Stimulated activated CD4-positive, alpha-beta T cell treated with anti-CD3 and anti-CD28 coated beads, Interleukin-1b, Interleukin-23, amount 100 ng/mL, for 48 hours (primary cell): ENCODE results near the gene PIP5KL1.

Experiments used
- DNase-seq: peaks from one replicate; pipeline ENCODE4 v3.0.0-alpha.2; 2020

The PIP5KL1 gene

DNA sequence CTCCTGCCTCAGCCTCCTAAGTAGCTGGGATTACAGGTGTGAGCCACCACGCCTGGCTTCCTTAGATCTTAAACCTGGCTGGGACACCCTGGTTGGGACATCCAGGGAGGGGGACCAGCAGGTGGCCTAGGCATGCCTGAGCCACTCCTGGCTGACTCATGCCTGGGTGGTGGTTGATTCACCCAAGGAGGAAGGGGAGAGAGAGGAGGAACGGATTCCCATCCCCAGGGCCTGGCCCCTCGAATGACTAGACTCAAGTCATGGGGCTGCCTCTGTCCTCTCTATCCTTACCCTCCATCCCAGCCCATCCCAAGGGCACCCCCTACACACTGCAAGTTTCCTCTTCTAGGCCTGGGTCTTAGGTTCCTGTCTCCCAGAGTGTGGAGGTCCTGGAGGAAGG lies 37.5 kb upstream of the PIP5KL1 start:
- peak; percentile 63 for DNase-seq

DNA sequence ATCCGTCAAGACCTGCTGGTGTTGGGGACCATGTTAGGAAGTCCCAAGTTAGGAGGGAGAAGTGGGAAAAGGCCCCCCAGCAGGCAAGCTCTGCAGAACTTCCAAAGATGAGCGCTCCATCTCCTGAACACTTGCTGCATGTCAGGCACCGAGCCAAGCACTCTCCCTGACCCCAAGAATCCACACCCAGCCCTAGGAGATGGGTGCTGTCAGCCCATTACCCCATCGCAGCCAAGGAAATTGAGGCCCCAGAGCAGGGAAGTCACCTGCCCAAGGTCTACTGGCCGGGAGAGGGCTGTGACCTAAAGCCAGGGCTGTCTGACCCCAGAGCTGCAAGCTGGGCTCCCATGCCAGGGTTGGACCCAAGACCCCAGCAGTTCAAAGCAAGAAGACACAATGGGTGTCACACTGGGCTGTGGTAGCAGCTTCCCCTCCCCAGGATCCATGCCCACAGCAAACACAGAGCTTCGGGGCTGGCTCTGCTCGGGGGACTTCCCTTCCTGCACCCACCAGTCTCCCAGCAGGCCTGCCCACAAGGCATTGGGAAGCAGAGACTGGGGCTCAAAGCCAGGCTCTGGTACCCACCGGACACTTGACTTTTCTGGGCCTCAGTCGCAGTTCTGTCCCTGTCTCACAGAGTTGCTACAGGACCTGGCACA lies 36.7 kb upstream of the PIP5KL1 start:
- no peak for DNase-seq

DNA sequence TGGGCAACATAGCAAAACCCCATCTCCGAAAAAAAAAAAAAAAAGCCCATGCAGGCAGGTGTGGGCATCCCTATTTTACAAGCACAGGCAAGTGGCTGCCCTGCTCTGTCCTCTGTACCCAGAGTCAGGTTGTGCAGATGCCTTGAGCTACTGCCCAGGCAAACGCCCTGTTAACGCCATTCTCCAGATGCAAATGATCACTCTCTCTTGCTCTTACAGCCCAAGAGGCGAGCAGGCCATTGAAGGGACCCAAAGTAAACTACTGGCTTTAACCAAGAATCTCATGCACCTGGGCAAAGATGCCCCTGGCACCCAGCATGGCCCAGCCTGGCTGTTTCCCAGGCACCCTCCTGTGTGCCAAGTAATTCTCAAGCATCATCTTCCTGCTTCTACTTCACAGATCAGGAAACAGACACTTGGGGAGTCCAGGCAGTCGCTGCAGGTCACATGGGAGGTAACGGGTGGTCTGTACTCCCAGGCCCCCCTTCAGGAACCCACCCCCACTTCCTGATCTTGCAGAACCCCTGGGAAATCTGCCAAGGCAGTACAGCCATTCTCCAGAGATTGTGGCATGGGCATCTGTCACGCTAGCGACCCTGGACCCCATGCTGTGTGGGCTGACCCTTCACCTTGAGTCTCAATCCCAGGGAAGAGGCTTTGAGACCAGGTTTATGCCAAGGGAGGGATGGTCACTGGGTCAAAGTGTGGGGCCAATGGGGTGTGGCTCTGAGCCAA lies 36.0 kb upstream of the PIP5KL1 start:
- no peak for DNase-seq

DNA sequence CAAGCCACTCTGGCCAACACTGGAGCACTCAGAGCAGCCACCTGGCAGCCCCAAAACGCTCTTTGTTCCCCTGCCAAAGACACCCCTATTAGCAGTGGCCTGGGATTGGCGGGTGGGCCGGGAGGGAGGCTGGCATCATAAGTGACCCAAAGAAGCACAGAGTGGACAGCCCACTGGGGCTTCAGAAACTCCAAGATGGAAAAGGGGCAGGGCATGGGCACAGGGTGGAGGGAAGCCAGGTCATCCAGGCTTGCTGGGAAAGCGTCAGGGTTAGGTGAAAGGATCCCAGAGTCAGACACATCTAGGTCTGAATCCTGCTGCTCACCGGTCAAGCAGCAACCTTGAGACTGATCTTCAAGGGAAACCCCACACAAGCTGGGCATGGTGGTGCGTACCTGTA lies 35.4 kb upstream of the PIP5KL1 start:
- no peak for DNase-seq

DNA sequence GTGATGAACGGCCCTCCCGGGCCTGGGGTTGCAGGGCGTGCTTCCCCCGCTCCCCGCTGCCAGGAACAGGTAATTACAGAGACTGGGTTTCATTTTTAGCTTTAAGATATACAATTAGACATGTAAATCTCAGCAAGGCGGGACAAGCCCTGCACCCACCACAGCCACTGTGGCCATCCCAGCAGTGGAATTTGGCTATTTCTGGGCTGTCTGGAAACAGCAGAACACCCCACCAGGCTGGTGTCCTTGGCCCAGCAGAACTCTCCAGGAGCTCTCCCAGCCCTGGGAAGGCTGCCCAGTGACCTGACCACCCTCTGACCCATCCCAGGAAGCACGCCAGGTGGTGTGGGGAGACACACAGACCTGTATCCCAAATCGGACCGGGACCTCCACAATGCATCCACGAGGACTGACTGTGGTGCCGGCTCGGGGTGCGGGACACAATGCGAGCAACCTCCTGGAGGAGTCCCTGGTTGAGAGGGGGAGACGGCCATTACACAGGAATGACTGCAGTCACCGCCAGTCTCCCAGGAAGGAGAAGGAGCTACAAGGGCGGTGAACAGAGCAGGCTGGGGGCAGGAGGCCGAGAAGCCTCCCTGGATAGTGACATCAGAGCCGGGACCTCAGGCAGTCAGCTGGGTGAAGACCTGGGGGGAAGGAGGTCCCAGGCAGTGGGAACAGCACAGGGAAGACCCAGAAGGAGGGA lies 32.9 kb upstream of the PIP5KL1 start:
- DNase-seq, result no peak

DNA sequence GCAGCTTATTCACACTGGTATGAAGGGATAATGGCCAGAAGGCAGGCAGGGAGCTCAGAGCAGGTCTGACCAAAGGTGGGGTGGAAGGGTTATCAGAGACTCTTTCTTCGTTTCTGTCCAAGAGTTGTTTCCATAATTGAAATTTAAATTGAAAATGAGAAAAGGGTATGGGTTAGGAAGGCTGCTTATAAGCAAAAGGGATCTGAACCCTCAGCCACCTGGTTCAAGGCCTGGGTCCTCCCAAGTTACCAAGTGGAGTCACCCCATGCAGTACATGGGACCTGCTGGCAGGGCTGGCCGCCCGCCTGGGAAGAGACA lies 32.4 kb upstream of the PIP5KL1 start:
- no peak for DNase-seq

DNA sequence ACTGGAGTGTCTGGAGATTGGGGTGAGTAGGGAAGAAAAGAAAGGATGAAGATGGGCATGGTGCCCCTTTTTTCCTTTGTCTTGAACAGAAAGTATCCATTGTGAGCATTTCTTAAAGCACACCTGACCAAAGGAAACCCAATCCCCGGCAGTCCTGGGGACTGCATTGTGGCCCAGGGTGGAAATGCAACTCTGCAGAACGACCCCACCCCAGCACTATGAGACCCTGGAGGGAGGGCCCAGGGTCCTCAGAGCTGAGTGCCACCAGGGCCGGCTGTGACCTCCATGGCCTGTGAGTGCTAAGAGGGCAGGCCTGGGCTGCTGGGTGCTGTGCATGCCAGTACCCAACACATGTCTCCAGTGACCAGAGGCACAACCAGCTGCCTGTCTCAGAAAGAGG lies 31.7 kb upstream of the PIP5KL1 start:
- no peak for DNase-seq

DNA sequence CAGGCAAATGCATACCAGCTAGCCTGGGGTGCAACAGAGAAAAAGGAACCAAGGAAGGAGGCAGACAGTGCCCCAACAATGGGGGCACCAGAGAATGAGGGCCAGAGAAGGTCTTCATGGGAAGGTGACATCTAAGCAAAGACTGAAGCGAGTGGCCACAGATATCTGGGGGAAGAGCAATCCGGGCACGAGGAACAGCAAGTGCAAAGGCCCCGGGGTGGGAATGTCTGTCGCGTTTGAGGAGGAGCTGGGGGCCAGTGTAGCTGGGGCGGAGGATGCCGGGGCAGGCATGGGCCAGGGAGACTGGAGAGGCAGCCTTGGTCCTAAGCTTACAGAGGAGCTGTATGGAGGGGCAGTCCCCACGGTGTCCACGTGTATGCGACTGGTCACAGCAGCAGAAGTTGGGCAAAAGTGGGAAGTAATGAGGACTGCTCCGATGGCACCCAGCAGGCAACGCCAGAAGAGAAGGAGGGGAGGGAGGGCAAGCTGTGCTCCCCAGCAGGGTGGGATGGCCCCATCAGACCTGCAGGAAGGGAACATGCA lies 31.1 kb upstream of the PIP5KL1 start:
- DNase-seq, result no peak

DNA sequence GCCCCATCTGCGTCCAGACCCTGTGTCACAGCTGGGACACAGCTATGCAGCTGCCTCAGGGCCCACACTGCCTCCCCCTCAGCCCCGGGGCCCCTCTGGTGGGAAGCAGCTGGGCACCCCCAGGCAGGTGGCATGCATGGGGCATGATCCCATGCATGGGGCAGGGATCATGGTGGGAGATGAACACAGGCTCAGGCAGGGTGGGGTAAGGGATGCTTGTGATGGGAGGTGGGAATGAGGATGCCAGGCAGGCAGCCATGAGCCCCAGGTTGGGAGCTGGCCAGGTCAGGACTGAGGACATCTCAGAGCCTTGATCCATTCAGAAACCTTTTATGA lies 30.5 kb upstream of the PIP5KL1 start:
- DNase-seq, result no peak

DNA sequence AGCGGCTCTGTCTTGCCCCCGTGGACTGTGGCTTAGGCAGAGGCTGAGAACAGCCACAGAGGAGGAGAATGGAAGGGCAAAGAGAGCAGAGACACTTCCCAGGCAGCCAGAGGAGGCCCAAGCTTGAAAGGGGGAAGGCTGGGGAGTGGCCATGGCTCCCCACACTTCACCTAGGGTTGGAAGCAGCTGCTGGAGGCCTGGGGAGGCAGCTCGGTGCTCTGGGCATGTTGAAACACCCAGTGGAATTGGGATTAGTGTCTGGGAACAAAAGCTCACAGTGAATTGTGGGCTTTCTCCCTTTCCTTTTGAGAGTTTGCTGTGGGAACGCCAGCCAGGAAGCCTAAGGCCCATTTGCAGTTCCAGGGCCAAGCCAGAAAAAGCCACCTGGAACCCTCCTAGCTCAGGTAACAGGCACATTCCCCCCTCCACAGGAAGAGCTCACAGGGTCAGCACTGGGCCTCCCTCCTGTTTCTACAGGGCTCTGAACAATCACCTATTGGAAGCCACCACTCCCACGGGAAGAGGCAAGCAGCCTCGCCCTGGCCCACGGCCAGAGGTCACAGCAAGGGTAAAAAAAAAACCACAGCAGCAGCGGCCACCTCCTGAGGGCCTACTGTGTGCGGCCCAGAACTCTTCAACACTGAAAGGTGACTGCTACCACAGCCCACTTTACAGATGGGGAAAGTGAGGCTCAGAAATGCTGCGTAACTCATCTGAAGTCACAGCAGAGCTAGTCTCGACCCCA lies 30.0 kb upstream of the PIP5KL1 start:
- DNase-seq, result no peak

DNA sequence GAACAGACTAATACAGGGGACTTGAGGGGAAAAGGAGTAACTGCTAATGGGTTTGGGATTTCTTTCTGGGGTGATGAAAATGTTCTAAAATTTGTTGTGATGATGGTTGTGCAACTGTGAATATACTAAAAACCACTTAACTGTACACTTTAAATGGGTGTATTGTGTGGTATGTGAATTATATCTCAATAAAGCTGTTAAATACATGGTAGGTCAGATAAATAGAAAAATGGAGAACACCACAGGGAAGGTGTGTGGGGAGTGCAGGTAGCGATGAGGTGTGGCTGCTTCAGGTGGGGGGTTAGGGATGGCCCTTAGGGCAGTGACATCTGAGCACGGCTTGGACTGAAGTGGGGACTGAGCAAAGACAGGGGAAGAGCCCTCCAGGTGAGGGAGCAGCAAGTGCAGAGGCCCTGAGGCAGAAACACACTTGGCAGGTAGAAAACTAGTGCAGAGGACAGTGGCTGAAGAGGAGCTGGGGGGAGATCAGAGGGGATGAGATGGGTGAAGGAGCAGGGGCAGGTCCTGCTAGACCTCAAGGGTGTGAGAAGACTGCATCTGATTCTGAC lies 29.3 kb upstream of the PIP5KL1 start:
- DNase-seq, result no peak

DNA sequence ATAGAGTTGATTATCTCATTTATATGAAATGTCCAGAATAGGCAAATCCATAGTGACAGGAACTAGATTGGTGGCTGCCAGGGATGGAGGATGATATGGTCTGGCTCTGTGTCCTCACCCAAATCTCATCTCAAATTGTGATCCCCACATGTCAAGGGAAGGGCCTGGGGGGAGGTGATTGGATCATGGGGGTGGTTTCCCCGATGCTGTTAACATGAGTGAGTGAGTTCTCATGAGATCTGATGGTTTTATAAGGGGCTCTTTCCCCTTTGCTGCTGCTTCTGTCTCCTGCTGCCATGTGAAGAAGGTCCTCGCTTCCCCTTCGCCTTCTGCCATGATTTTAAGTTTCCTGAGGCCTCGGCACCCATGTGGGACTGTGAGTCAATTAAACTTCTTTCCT lies 28.8 kb upstream of the PIP5KL1 start:
- no peak for DNase-seq

DNA sequence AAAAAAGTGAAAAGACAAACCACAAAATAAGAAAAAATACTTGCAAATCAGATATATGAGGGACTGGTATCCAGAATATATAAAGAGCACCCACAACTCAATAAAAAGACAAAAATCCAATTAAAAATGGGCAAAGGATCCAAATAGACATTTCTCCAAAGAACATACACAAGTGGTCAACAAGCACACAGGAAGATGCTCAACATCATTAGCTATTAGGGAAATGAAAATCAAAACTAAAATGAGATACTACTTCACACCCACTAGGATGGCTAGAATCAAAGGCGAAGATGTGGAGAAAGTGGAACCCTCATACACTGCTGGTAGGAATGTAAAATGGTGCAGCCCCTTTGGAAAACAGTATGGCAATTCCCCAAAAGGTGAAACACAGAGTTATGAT lies 28.2 kb upstream of the PIP5KL1 start:
- no peak for DNase-seq

DNA sequence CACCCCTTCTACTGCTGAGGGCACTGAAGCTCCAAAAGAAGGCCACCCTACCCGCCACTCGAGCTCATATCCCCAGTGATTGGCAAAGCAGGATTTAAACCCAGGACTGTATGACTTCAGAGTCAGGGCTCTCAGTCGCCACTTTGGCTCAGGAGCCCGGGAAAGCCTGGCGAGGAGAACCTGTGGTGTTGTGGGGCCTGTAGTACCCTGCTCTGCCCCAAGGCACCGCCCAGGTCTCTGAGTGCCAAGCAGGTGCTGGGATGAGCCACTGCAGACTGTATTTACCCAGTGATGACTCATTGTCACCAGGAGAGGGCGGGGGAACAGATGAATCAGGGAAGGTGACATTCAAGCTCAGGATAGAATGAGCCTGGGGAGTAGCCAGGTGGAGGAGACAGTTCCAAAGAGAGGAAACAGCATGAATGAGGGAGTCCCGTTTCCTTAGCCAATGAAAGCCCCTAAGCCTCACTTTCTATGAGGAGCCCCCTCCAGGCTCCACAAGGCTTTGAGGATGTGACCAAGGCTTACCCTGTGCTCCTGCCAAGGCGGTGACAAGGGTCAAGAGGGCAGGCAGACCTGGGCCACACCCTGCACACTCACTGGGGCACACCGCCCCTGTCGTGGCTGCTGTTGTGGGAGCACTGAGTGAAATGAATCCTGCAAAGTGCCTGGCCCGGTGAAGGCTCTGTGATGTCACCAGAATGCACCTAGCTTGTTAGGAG lies 24.9 kb upstream of the PIP5KL1 start:
- DNase-seq, result peak; percentile 93

DNA sequence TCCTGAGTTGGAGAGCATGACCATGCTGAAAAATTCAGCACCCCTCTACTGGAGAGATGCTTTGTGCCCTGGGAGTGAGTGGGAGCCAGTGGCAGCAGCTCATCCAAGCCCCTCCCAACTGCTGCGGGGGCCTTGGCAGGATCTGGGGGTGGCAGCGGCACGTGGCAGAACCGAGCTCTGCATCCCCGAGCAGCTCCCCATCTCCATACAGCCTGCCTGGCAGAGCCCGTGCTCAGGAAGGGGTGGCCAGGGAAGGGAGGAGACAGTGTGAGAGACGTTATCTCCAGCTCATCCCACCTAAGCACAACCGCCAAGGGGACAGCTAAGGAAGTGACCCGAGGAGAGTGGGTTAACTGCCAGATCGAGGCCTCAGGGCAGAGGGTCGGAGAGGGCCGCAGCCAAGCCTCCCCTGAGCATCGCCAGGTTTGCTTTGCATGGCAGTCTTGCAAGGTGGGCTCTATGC lies 24.3 kb upstream of the PIP5KL1 start:
- no peak for DNase-seq

DNA sequence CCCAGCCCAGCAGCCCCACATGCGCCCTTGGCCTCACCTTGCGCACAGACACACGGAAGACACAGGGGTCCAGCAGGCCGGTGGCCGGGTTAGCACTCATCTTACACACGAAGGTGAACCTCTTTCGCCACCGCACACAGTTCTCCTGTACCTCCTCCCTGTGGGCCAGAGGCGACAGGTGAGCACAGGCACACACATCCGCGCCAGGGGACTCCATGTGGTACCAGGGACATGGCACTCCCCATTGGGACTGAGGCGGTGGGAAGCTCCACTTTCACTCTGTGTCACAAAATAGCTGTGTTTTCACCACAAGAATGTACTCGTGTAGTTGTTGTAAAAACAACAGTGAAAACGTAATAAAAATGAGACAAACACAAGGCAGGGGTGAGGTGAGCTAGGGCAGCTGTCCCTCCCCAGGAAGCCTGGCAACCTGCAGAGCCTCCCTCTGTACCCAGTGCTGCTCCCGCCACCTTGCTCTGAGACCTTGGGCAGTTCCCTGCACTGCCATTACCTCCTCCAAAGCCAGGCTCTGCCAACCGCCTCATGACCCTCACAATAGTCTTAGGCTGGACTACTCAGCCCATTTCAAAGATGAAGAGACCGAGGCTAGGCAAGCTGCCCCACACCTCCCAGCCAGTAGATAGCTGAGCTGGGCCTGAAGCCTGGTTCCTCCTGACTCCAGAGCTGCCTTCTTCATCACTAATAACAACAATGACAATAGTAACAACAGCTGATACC lies 23.4 kb upstream of the PIP5KL1 start:
- no peak for DNase-seq

DNA sequence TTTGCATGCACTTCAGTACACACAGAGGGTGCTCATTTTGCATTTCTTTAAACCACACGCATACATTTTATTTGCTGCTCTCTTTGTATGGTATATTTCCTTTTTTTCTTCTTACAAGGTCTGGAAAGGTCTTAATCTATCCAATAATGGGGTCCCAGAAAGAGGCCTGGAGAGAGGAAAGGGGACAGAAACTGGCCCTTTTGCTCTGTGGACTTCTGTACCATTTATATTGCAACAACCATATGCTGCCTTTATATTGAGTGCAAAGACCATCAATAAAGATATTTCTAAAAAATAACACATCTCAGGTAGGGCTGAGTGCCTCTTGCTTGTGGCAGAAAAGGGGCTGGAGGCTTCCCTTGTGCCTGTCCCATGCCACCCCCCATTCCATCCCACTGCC lies 22.6 kb upstream of the PIP5KL1 start:
- no peak for DNase-seq

DNA sequence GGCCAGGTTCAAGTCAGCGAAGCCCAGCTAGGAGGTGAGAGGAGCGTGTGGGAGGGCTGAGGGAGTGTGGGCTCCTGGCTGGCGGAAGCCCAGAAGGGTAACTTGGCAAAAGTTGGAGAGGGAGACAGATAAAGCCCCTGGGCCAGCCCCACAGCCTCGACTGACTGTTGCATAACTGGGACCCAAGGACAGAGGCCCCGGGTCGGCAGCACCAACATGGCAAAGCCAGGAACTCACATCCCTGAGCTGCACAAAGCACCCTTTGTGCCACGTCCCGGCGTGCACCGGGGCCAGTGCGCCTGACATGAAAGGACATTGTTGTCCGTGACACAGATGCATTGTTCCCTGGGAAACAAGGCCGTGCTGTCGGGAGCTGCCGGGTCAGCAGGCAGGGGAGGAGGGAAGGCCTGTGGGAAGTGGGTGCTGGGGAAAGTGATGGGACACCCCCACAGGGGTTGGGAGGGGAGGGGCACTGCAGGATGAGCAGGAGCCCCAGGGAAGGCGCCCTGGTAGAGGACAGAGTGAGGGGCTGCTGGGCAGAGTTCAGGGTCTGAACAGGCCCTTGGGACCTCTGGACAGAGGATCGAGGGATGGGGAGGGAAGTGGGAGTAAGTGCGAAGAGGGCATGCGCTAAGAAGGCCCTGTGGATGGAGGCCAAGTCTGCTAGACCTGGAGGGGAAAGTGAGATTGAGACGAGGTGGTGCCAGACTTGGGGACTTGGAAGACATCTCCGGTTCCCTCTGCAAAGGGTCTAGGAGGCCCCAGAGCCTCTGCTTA lies 20.1 kb upstream of the PIP5KL1 start:
- no peak for DNase-seq

DNA sequence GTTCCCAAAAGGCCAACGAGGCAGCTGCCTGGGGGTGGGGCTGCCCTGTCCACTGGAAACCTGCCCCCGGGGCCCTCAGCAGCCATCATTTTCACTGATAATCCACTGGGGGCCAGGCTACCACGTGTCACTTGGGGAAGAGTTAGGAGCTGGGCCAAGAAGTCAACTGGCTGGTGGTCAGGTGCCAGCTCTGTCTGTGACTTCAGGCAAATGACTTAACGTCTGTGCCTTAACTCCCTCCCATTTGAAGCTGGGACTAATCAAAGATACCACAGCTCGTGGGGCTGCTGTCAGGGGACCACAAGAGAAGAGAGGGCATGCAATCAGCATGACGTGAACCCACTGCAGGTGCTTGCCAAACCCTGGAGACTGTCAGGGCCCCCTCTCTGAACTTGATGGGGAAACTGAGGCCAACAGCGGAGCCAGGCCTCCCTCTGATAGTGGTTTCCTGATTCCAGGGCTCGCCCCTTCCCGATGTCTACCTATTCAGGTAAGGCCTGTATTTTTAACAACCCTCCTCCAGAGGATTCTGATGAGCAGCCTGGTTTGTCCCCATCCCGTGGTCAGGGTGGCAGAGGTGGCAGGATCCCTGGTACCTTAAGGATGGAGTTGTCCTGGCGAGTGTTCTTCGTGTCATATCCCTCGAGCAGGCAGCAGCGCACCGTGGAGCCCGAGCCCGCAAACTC lies 19.4 kb upstream of the PIP5KL1 start:
- DNase-seq, result no peak
